Esophagus squamous epithelium (tissue), 5 donors: Measurements from ENCODE around the gene RNF180. TPM values are rescaled to one million over a fixed set of nuclear protein-coding genes. Genes with fewer than 3 reads are reported as not detected.

ENCODE experiments used
- DNase-seq: peaks from one replicate; lab custom pipeline; 2025; lab: John Stamatoyannopoulos, UW
- H3K27ac ChIP-seq, 4 donors: fragments of 200-600 bp; sonication (generic); one replicate each; pipeline ENCODE4 v1.5.1; 2016 to 2019; ENCODE audit warnings: mild to moderate bottlenecking in 1 of 4
- H3K27me3 ChIP-seq, 4 donors: fragments of 200-600 bp; sonication (generic); 1 replicate in 3 of 4; 2 replicates in 1 of 4; pipeline versions ENCODE4 v1.5.1 to v1.6.0; 2017 to 2021; ENCODE audit warnings: antibody characterized with exemption in 1 of 4
- H3K36me3 ChIP-seq, 3 donors: fragments of 200-600 bp; sonication (generic); one replicate each; pipeline ENCODE4 v1.5.1; 2016 to 2019
- H3K4me1 ChIP-seq, 3 donors: fragments of 200-600 bp; sonication (generic); one replicate each; pipeline ENCODE4 v1.5.1; 2017 to 2019
- H3K4me3 ChIP-seq, 4 donors: fragments of 200-600 bp; sonication (generic); 1 replicate in 3 of 4; 2 replicates in 1 of 4; pipeline ENCODE4 v1.5.1; 2016 to 2019; ENCODE audit warnings: mild to moderate bottlenecking in 2 of 4, moderate library complexity in 1 of 4
- H3K9me3 ChIP-seq, 3 donors: fragments of 200-600 bp; sonication (generic); one replicate each; pipeline ENCODE4 v1.5.1; 2016 to 2019
- CTCF ChIP-seq, 6 experiments: fragments of 450-650 bp in 4 of 6; fragments of 200-600 bp in 2 of 6; sonication (generic) in 2 of 6; IDR thresholded peaks; one replicate each; pipeline ENCODE4 v1.5.1; 2016 to 2019; ENCODE audit warnings: antibody characterized with exemption in 6 of 6, mild to moderate bottlenecking in 4 of 6, moderate library complexity in 4 of 6
- POLR2A ChIP-seq, 4 donors: fragments of 450-650 bp; IDR thresholded peaks; one replicate each; pipeline ENCODE4 v1.6.1; 2017; ENCODE audit warnings: antibody characterized with exemption in 4 of 4, mild to moderate bottlenecking in 4 of 4, moderate library complexity in 3 of 4
- WGBS, 2 donors: methylation state at CpG; one replicate each; pipeline ENCODE4 v1.1.5; 2018; 5-methylcytosine and 5-hydroxymethylcytosine counted together
- intact Hi-C: fragments of 100-400 bp; cut with DNase I; formaldehyde crosslinking; loops from one replicate; pipeline ENCODE4 v1.15.0; 2022
- total RNA-seq, 4 donors: library from RNA; depleted of rRNA; stranded (reverse); fragments of >200 nt; gene quantifications; one replicate each; pipeline ENCODE4 v1.1.0, GENCODE V29; 2016
- donor health status: DM: yes; HTN: yes; CAD: no.

RNF180 gene
- total RNA-seq, 4 donors from 2014 or later, result 2.1 to 9.5 (median 3.3) TPM

GRCh38 chr5:64292611-64293215 lies 127.1 kb downstream of the RNF180 start:
- TF ChIP-seq POLR2A (IDR thresholded peaks at IDR 0.05), result no peak
- TF ChIP-seq CTCF (IDR thresholded peaks at IDR 0.05), result no peak
- 80% methylated on average over 1 of the region's 3 CpGs; no CpG with 5 or more reads in 1 of the 2 donors for WGBS, 2 donors
- Histone ChIP-seq H3K36me3 (no peaks in the 10 kb centered on the region), H3K9me3 (no peaks in the 10 kb centered on the region), H3K27me3 (no peaks in the 10 kb centered on the region), H3K4me1 (no peaks in the 10 kb centered on the region), H3K4me3 (no peak overlapping the region), H3K27ac (no peak overlapping the region)
- intact Hi-C loops, result no loop called here
- no peak for DNase-seq

GRCh38 chr5:64295101-64295500 lies 129.5 kb downstream of the RNF180 start:
- intact Hi-C loops, result no loop called here
- Histone ChIP-seq H3K4me3 (no peak overlapping the region), H3K27me3 (no peaks in the 10 kb centered on the region), H3K36me3 (no peaks in the 10 kb centered on the region), H3K27ac (no peak overlapping the region), H3K9me3 (no peaks in the 10 kb centered on the region), H3K4me1 (no peaks in the 10 kb centered on the region)
- TF ChIP-seq POLR2A (IDR thresholded peaks at IDR 0.05) (no peak), CTCF (IDR thresholded peaks at IDR 0.05) (no peak)
- no peak for DNase-seq
- 58 to 73% methylated on average over 1 of the region's 1 CpG for WGBS, 2 donors

- TF ChIP-seq CTCF (IDR thresholded peaks at IDR 0.05) (no peak), POLR2A (IDR thresholded peaks at IDR 0.05) (no peak)
- 70 to 78% methylated on average over 1 of the region's 1 CpG for WGBS, 2 donors
- intact Hi-C loops, result no loop called here
Observed at GRCh38 chr5:64298586-64298985, 132.9 kb downstream of the RNF180 start.

GRCh38 chr5:64299805-64300204 lies 134.2 kb downstream of the RNF180 start:
- Histone ChIP-seq H3K27ac (no peak overlapping the region), H3K4me3 (no peak overlapping the region), H3K36me3 (no peaks in the 10 kb centered on the region), H3K9me3 (no peaks in the 10 kb centered on the region), H3K27me3 (no peaks in the 10 kb centered on the region), H3K4me1 (no peaks in the 10 kb centered on the region)
- intact Hi-C loops, result no loop called here
- TF ChIP-seq CTCF (IDR thresholded peaks at IDR 0.05), result no peak
- no peak for TF ChIP-seq POLR2A (IDR thresholded peaks at IDR 0.05)
- DNase-seq, result no peak
- WGBS, 2 donors, result 38 to 47% methylated on average over 2 of the region's 2 CpGs

More at GRCh38 chr5:64298586-64298985, 132.9 kb downstream of the RNF180 start:
- Histone ChIP-seq H3K27ac (no peak overlapping the region), H3K27me3 (no peaks in the 10 kb centered on the region), H3K4me1 (no peaks in the 10 kb centered on the region), H3K4me3 (no peak overlapping the region), H3K36me3 (no peaks in the 10 kb centered on the region), H3K9me3 (no peaks in the 10 kb centered on the region)
- DNase-seq, result no peak

GRCh38 chr5:64301566-64301965 lies 135.9 kb downstream of the RNF180 start:
- TF ChIP-seq POLR2A (IDR thresholded peaks at IDR 0.05), result no peak
- Histone ChIP-seq H3K27ac (no peak overlapping the region), H3K27me3 (no peaks in the 10 kb centered on the region), H3K36me3 (no peaks in the 10 kb centered on the region), H3K4me1 (no peaks in the 10 kb centered on the region), H3K9me3 (no peaks in the 10 kb centered on the region), H3K4me3 (no peak overlapping the region)
- intact Hi-C loops, result no loop called here
- no peak for DNase-seq

GRCh38 chr5:64308135-64308534 lies 142.5 kb downstream of the RNF180 start:
- no peak for TF ChIP-seq POLR2A (IDR thresholded peaks at IDR 0.05)
- no peak for TF ChIP-seq CTCF (IDR thresholded peaks at IDR 0.05)
- no peaks in the 10 kb centered on the region for H3K4me1 ChIP-seq
- WGBS, 2 donors, result 32 to 35% methylated on average over 1 of the region's 1 CpG
- DNase-seq, result no peak
- no peak overlapping the region for H3K4me3 ChIP-seq
- no peak overlapping the region for H3K27ac ChIP-seq
- no peaks in the 10 kb centered on the region for H3K36me3 ChIP-seq
- intact Hi-C loops, result no loop called here
- H3K27me3 ChIP-seq, result no peaks in the 10 kb centered on the region
- H3K9me3 ChIP-seq, result no peaks in the 10 kb centered on the region
